Gastroesophageal sphincter (tissue), 3 donors: ENCODE results near the gene PAX4.

Source experiments
- CTCF ChIP-seq, 4 experiments: fragments of 200-600 bp in 2 of 4; fragments of 450-650 bp in 2 of 4; sonication (generic) in 1 of 4; IDR thresholded peaks; one replicate each; pipeline ENCODE4 v1.5.1; 2017 to 2019; ENCODE audit warnings: antibody characterized with exemption in 4 of 4, mild to moderate bottlenecking in 2 of 4, moderate library complexity in 2 of 4
- POLR2A ChIP-seq, 2 donors: fragments of 450-650 bp; IDR thresholded peaks; one replicate each; pipeline ENCODE4 v1.6.1; 2017; ENCODE audit warnings: antibody characterized with exemption in 2 of 2, mild to moderate bottlenecking in 2 of 2, moderate library complexity in 1 of 2

- TF ChIP-seq POLR2A (IDR thresholded peaks at IDR 0.05) = no peak
- no peak for TF ChIP-seq CTCF (IDR thresholded peaks at IDR 0.05)
These were observed 35.5 kb upstream of the PAX4 start for GRCh38 chr7:127653396-127653795.
